ENCODE results near the gene PALD1.

- no peak for TF ChIP-seq CTCF (IDR thresholded peaks at IDR 0.05; ENCODE audit: insufficient read depth, low read length, poor library complexity, severe bottlenecking)
- no peak for TF ChIP-seq EZH2phosphoT487 (conservative IDR thresholded peaks at IDR 0.05; ENCODE audit: low read length)
Observed at GRCh38 chr10:70616761-70617160, 138.2 kb downstream of the PALD1 start.

All from SU-DHL-6 (cell line).